ENCODE data around the gene TGFBR3. TPM values are rescaled to one million over a fixed set of nuclear protein-coding genes. Genes with fewer than 3 reads are reported as not detected.

TGFBR3 gene
- total and polyA plus RNA-seq, 2 of the 4 experiments (the other 2 are of a cell fraction): 3.0 to 11.3 TPM

DNA sequence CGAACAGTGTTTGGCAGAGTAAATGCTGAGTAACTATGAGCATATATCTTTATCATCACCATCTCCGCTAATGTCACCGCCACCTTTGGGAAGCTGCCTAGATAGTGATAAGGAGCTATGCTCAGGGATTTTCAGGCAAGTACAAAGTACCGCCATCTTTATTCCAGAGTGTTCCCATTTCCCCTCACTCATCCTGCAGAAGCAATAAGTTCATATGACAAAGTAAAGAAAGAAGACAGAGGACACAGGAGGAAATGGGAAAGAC, 89.6 kb downstream of the TGFBR3 start:
- H2BK15ac ChIP-seq (ENCODE audit: low read depth, low read length): no peak overlapping the region
- DNase-seq (no peak), ATAC-seq (ENCODE audit: low read depth) (no peak)
- no peak overlapping the region for H2BK120ac ChIP-seq (ENCODE audit: low read depth, low read length)
- no peak overlapping the region for H2AFZ ChIP-seq (replicated peaks; ENCODE audit: low read length, poor library complexity)
- no peak overlapping the region for H3K14ac ChIP-seq (replicated peaks; ENCODE audit: low read depth, low read length)
- no TSS peak for BruUV-seq (replicated peaks)
- no CpG with 5 or more reads among the region's 4 CpGs for WGBS, 2 experiments (ENCODE audit: extremely low coverage in 2 of 2, insufficient read length in 1 of 2)
- dilution Hi-C loops (cut with HindIII; ENCODE audit: low sequenced_read_pairs, unreplicated experiment) (no loop called here), intact Hi-C loops (cut with micrococcal nuclease) (no loop called here), in situ Hi-C loops (cut with MboI; ENCODE audit: low sequenced_read_pairs) (no loop called here)
- no peak overlapping the region for H2BK5ac ChIP-seq (ENCODE audit: low read depth, low read length, poor library complexity, severe bottlenecking)
- H3K56ac ChIP-seq (ENCODE audit: extremely low read depth, insufficient read depth, low read length): no peak overlapping the region
- CTCF ChIA-PET: interaction anchor here (0.6 to 1.4 kb wide), 2 partner anchors 12 to 221 kb away, joined by 3 read pairs; no protein-coding TSS in a partner anchor
- peaks cover 4% of the 10 kb centered on the region; the same call in 1 of the 2 replicates for H3K27me3 ChIP-seq (ENCODE audit: control insufficient read depth, insufficient read depth, low read length)
- no peak overlapping the region for H3K9ac ChIP-seq (ENCODE audit: low read depth, low read length)
- no peak overlapping the region for H2BK20ac ChIP-seq (ENCODE audit: low read depth, low read length)
- H3K4me2 ChIP-seq (ENCODE audit: low read depth, low read length): no peak overlapping the region
- H3K9me1 ChIP-seq (ENCODE audit: insufficient read depth, low read length): peaks cover 2% of the 10 kb centered on the region; the same call in 1 of the 2 replicates
- POLR2A ChIA-PET (ENCODE audit: unreplicated experiment): no interaction called here
- H3K27ac ChIP-seq (ENCODE audit: insufficient read depth, low read length): no peak overlapping the region
- no peak overlapping the region for H2AK5ac ChIP-seq (ENCODE audit: low read depth, low read length)
- no peak overlapping the region for H3K4me3 ChIP-seq (ENCODE audit: insufficient read depth, low read depth, low read length)
- no peak overlapping the region for H4K91ac ChIP-seq (ENCODE audit: insufficient read depth, low read depth, low read length)
- H4K5ac ChIP-seq (ENCODE audit: low read depth, low read length): no peak overlapping the region
- TF ChIP-seq RAD21 (IDR thresholded peaks at IDR 0.05; ENCODE audit: low read length) (no peak), CHD1 (IDR thresholded peaks at IDR 0.05; ENCODE audit: low read depth, low read length) (no peak), CEBPB (IDR thresholded peaks at IDR 0.05; ENCODE audit: low read depth, low read length) (no peak), MAZ (IDR thresholded peaks at IDR 0.05; ENCODE audit: borderline replicate concordance, low read depth, low read length) (no peak), RFX5 (IDR thresholded peaks at IDR 0.05; ENCODE audit: low read depth, low read length) (no peak), FOS (IDR thresholded peaks at IDR 0.05; ENCODE audit: low read depth, low read length) (no peak), BHLHE40 (IDR thresholded peaks at IDR 0.05; ENCODE audit: low read depth, low read length) (no peak), MAFK (IDR thresholded peaks at IDR 0.05; ENCODE audit: low read depth, low read length) (no peak)
- TF ChIP-seq, protein P1, sequence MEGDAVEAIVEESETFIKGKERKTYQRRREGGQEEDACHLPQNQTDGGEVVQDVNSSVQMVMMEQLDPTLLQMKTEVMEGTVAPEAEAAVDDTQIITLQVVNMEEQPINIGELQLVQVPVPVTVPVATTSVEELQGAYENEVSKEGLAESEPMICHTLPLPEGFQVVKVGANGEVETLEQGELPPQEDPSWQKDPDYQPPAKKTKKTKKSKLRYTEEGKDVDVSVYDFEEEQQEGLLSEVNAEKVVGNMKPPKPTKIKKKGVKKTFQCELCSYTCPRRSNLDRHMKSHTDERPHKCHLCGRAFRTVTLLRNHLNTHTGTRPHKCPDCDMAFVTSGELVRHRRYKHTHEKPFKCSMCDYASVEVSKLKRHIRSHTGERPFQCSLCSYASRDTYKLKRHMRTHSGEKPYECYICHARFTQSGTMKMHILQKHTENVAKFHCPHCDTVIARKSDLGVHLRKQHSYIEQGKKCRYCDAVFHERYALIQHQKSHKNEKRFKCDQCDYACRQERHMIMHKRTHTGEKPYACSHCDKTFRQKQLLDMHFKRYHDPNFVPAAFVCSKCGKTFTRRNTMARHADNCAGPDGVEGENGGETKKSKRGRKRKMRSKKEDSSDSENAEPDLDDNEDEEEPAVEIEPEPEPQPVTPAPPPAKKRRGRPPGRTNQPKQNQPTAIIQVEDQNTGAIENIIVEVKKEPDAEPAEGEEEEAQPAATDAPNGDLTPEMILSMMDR (conservative IDR thresholded peaks at IDR 0.05; ENCODE audit: low read depth, low read length): no peak
- TF ChIP-seq, protein P2, sequence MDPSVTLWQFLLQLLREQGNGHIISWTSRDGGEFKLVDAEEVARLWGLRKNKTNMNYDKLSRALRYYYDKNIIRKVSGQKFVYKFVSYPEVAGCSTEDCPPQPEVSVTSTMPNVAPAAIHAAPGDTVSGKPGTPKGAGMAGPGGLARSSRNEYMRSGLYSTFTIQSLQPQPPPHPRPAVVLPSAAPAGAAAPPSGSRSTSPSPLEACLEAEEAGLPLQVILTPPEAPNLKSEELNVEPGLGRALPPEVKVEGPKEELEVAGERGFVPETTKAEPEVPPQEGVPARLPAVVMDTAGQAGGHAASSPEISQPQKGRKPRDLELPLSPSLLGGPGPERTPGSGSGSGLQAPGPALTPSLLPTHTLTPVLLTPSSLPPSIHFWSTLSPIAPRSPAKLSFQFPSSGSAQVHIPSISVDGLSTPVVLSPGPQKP (IDR thresholded peaks at IDR 0.05; ENCODE audit: borderline replicate concordance, low read depth, low read length): no peak
- peaks cover 3% of the 10 kb centered on the region; the same call in 1 of the 2 replicates for H3K36me3 ChIP-seq (ENCODE audit: control insufficient read depth, insufficient read depth, low read length)
- no peak overlapping the region for H2AK9ac ChIP-seq (replicated peaks; ENCODE audit: low read depth, low read length, poor library complexity)
- peaks cover 12% of the 10 kb centered on the region for H3K4me1 ChIP-seq (ENCODE audit: control insufficient read depth, insufficient read depth, low read length)
- no peaks in the 10 kb centered on the region for H3K9me3 ChIP-seq (ENCODE audit: control insufficient read depth, insufficient read depth, low read length)
- H3K23ac ChIP-seq (ENCODE audit: low read depth, low read length): no peak overlapping the region
- H3K4ac ChIP-seq (ENCODE audit: low read depth, low read length): no peak overlapping the region
- H4K8ac ChIP-seq (ENCODE audit: low read depth in 2 of 2, low read length in 2 of 2): no peak overlapping the region
- H3K79me1 ChIP-seq (ENCODE audit: low read depth in 1 of 2, low read length in 2 of 2): 0 out of 4 replicates have a peak, but pooled peaks cover 0 to 5% of the 10 kb centered on the region in 2 experiments
- no peaks in the 10 kb centered on the region for H4K20me1 ChIP-seq (ENCODE audit: insufficient read depth, low read length)
- no peak overlapping the region for H3K18ac ChIP-seq (ENCODE audit: low read depth, low read length)
